IMR-90 (cell line): ENCODE data around the gene COL5A1. TPM values are rescaled to one million over a fixed set of nuclear protein-coding genes. Genes with fewer than 3 reads are reported as not detected.
A peak's percentile ranks its signal among the peaks of the same experiment; 100 is the strongest.

Experiments
- ATAC-seq: fragments of 200-7000 bp; cut with Tn5 transposase; 2 replicates; pipeline ENCODE4 v1.9.1; 2020; ENCODE audit warnings: low read depth, mild to moderate bottlenecking, moderate library complexity
- BruUV-seq: library from RNA; stranded (reverse); fragments of 400-500 nt; replicated peaks from 2 replicates; lab custom pipeline; 2021; lab: Mats Ljungman, UMichigan
- CTCF ChIA-PET: fragments of 300-600 bp; formaldehyde crosslinking; extraction: SDS; loops from one replicate; lab custom pipeline; 2021; ENCODE audit warnings: antibody characterized with exemption; lab: Yijun Ruan, JAX
- POLR2A ChIA-PET: fragments of 300-600 bp; sonication (Branson Sonifier 250); formaldehyde crosslinking; loops from one replicate; lab custom pipeline; 2022; ENCODE audit warnings: antibody characterized with exemption; ENCODE audit not compliant: unreplicated experiment; lab: Charles Lee
- DNase-seq: peaks from one replicate; pipeline ENCODE4 v3.0.0; 2013
- H2AFZ ChIP-seq: replicated peaks from 2 replicates; pipeline ENCODE3; 2013; ENCODE audit warnings: low read length, mild to moderate bottlenecking; ENCODE audit not compliant: poor library complexity
- H2AK5ac ChIP-seq: 2 replicates; pipeline ENCODE4 v1.6.1; 2013; ENCODE audit warnings: low read depth, low read length, inconsistent platforms
- H2AK9ac ChIP-seq: replicated peaks from 2 replicates; pipeline ENCODE3; 2013; ENCODE audit warnings: mild to moderate bottlenecking, low read depth, low read length, moderate library complexity; ENCODE audit not compliant: poor library complexity
- H2BK120ac ChIP-seq: 2 replicates; pipeline ENCODE4 v1.6.1; 2013; ENCODE audit warnings: low read depth, low read length, inconsistent platforms
- H2BK15ac ChIP-seq: 3 replicates; pipeline ENCODE4 v1.6.1; 2013; ENCODE audit warnings: low read depth, low read length, inconsistent platforms
- H2BK20ac ChIP-seq: 2 replicates; pipeline ENCODE4 v1.6.1; 2013; ENCODE audit warnings: low read depth, mild to moderate bottlenecking, inconsistent platforms, low read length, moderate library complexity
- H2BK5ac ChIP-seq: 2 replicates; pipeline ENCODE4 v1.6.1; 2013; ENCODE audit warnings: mild to moderate bottlenecking, low read depth, low read length, inconsistent platforms; ENCODE audit not compliant: poor library complexity, severe bottlenecking
- H3K14ac ChIP-seq: replicated peaks from 2 replicates; pipeline ENCODE4 v1.6.1; 2013; ENCODE audit warnings: low read depth, low read length, inconsistent platforms
- H3K18ac ChIP-seq: 2 replicates; pipeline ENCODE4 v1.6.1; 2013; ENCODE audit warnings: low read depth, low read length, control low read depth
- H3K23ac ChIP-seq: 2 replicates; pipeline ENCODE4 v1.6.1; 2013; ENCODE audit warnings: low read depth, low read length, inconsistent platforms
- H3K27ac ChIP-seq: 2 replicates; pipeline ENCODE4 v1.5.1; 2013; ENCODE audit warnings: mild to moderate bottlenecking, control low read depth, low read length; ENCODE audit not compliant: insufficient read depth
- H3K27me3 ChIP-seq: 2 replicates; pipeline ENCODE4 v1.6.1; 2013; ENCODE audit warnings: low read length; ENCODE audit not compliant: control insufficient read depth, insufficient read depth
- H3K36me3 ChIP-seq: 2 replicates; pipeline ENCODE4 v1.6.1; 2013; ENCODE audit warnings: low read length, mixed read lengths; ENCODE audit not compliant: control insufficient read depth, insufficient read depth
- H3K4ac ChIP-seq: 2 replicates; pipeline ENCODE4 v1.6.1; 2013; ENCODE audit warnings: low read depth, low read length, inconsistent platforms
- H3K4me1 ChIP-seq: 2 replicates; pipeline ENCODE4 v1.6.1; 2013; ENCODE audit warnings: low read length, mixed read lengths; ENCODE audit not compliant: control insufficient read depth, insufficient read depth
- H3K4me2 ChIP-seq: 2 replicates; pipeline ENCODE4 v1.6.1; 2013; ENCODE audit warnings: low read depth, mild to moderate bottlenecking, control low read depth, low read length, moderate library complexity
- H3K4me3 ChIP-seq: 2 replicates; pipeline ENCODE4 v1.5.1; 2013; ENCODE audit warnings: low read depth, mild to moderate bottlenecking, control low read depth, low read length, moderate library complexity; ENCODE audit not compliant: insufficient read depth
- H3K56ac ChIP-seq: 2 replicates; pipeline ENCODE4 v1.6.1; 2013; ENCODE audit warnings: low read length, inconsistent platforms; ENCODE audit not compliant: insufficient read depth; ENCODE audit errors: extremely low read depth
- H3K79me1 ChIP-seq, 2 experiments: 2 replicates each; pipeline ENCODE4 v1.6.1; 2013; ENCODE audit warnings: low read length in 2 of 2, inconsistent platforms in 1 of 2, low read depth in 1 of 2
- H3K9ac ChIP-seq: 2 replicates; pipeline ENCODE4 v1.6.1; 2013; ENCODE audit warnings: low read depth, low read length, control low read depth
- H3K9me1 ChIP-seq: 2 replicates; pipeline ENCODE4 v1.6.1; 2013; ENCODE audit warnings: low read length, inconsistent platforms; ENCODE audit not compliant: insufficient read depth
- H3K9me3 ChIP-seq: 2 replicates; pipeline ENCODE4 v1.6.1; 2013; ENCODE audit warnings: low read length; ENCODE audit not compliant: control insufficient read depth, insufficient read depth
- H4K20me1 ChIP-seq: 2 replicates; pipeline ENCODE4 v1.6.1; 2013; ENCODE audit warnings: low read length, inconsistent platforms; ENCODE audit not compliant: insufficient read depth
- H4K5ac ChIP-seq: 2 replicates; pipeline ENCODE4 v1.6.1; 2013; ENCODE audit warnings: mild to moderate bottlenecking, low read depth, low read length, control low read depth
- H4K8ac ChIP-seq, 2 experiments: 2 replicates each; pipeline ENCODE4 v1.6.1; 2013; ENCODE audit warnings: low read depth in 2 of 2, low read length in 2 of 2, control low read depth in 1 of 2, inconsistent platforms in 1 of 2
- H4K91ac ChIP-seq: 2 replicates; pipeline ENCODE4 v1.6.1; 2013; ENCODE audit warnings: low read depth, low read length, inconsistent platforms; ENCODE audit not compliant: insufficient read depth
- CEBPB ChIP-seq: IDR thresholded peaks from 2 replicates; pipeline ENCODE4 v1.6.1; 2012; ENCODE audit warnings: low read depth, low read length, improper control_type of control experiment
- CTCF ChIP-seq: conservative IDR thresholded peaks from 2 replicates; pipeline ENCODE4 v1.5.1; 2012; ENCODE audit warnings: mild to moderate bottlenecking, low read depth, low read length, improper control_type of control experiment
- ELK1 ChIP-seq: fragments of 150-350 bp; IDR thresholded peaks from 2 replicates; pipeline ENCODE4 v1.6.1; 2016; ENCODE audit warnings: low read depth, mild to moderate bottlenecking, low read length, moderate library complexity, borderline replicate concordance
- FOS ChIP-seq: fragments of 150-350 bp; IDR thresholded peaks from 2 replicates; pipeline ENCODE4 v1.6.1; 2016; ENCODE audit warnings: low read depth, low read length
- MAFK ChIP-seq: IDR thresholded peaks from 2 replicates; pipeline ENCODE4 v1.6.1; 2012; ENCODE audit warnings: low read depth, low read length, improper control_type of control experiment
- MAZ ChIP-seq: IDR thresholded peaks from 2 replicates; pipeline ENCODE4 v1.6.1; 2012; ENCODE audit warnings: low read depth, mild to moderate bottlenecking, low read length, improper control_type of control experiment, moderate library complexity, borderline replicate concordance
- MXI1 ChIP-seq: IDR thresholded peaks from 2 replicates; pipeline ENCODE4 v1.6.1; 2012; ENCODE audit warnings: low read depth, mild to moderate bottlenecking, low read length, moderate library complexity, borderline replicate concordance
- NFE2L2 ChIP-seq: fragments of 150-350 bp; IDR thresholded peaks from 2 replicates; pipeline ENCODE4 v1.6.1; 2016; ENCODE audit warnings: low read depth, mild to moderate bottlenecking, low read length
- POLR2A ChIP-seq: IDR thresholded peaks from 2 replicates; pipeline ENCODE4 v1.6.1; 2012; ENCODE audit warnings: mild to moderate bottlenecking, low read depth, low read length
- RAD21 ChIP-seq: IDR thresholded peaks from 2 replicates; pipeline ENCODE4 v1.6.1; 2012; ENCODE audit warnings: low read length, improper control_type of control experiment
- RCOR1 ChIP-seq: IDR thresholded peaks from 2 replicates; pipeline ENCODE4 v1.6.1; 2012; ENCODE audit warnings: mild to moderate bottlenecking, low read length, improper control_type of control experiment; ENCODE audit not compliant: insufficient replicate concordance
- RFX5 ChIP-seq: IDR thresholded peaks from 2 replicates; pipeline ENCODE4 v1.8.0; 2012; ENCODE audit warnings: low read depth, mild to moderate bottlenecking, low read length, moderate library complexity
- SMC3 ChIP-seq: fragments of 150-350 bp; IDR thresholded peaks from 2 replicates; pipeline ENCODE4 v1.6.1; 2016; ENCODE audit warnings: low read depth, mild to moderate bottlenecking, antibody characterized with exemption, low read length, moderate library complexity
- WGBS, 2 experiments: methylation state at CpG; one replicate each; pipeline versions ENCODE4 v1.1.5 to v1.1.7; 2013; ENCODE audit warnings: missing lambda C conversion rate in 2 of 2; ENCODE audit not compliant: insufficient read length in 1 of 2; ENCODE audit errors: extremely low coverage in 2 of 2; 5-methylcytosine and 5-hydroxymethylcytosine counted together
- dilution Hi-C: fragments of 300-500 bp; cut with HindIII; formaldehyde crosslinking; loops from one replicate; pipeline ENCODE4 v1.14.3; 2018; ENCODE audit warnings: low sequenced_read_pairs; ENCODE audit not compliant: unreplicated experiment
- in situ Hi-C: fragments of 300-500 bp; cut with MboI; formaldehyde crosslinking; loops from 3 replicates; pipeline ENCODE4 v1.14.3; 2019; ENCODE audit warnings: low sequenced_read_pairs, inconsistent platforms, mixed read lengths
- intact Hi-C: fragments of 100-400 bp; cut with micrococcal nuclease; formaldehyde crosslinking; loops from 2 replicates; pipeline ENCODE4 v1.10.0; 2022
- polyA plus RNA-seq, 3 experiments: library from polyadenylated mRNA; depleted of rRNA; stranded (reverse); fragments of >200 nt; gene quantifications; 2 replicates each; pipeline ENCODE4 v1.2.3, GENCODE V29; 2012; ENCODE audit warnings: low replicate concordance in 1 of 3
- total RNA-seq: library from RNA; depleted of rRNA; stranded (reverse); fragments of >200 nt; gene quantifications from 2 replicates; pipeline ENCODE4 v1.2.3, GENCODE V29; 2012
- TF ChIP-seq, protein P1 (sequence below): fragments of 150-350 bp; IDR thresholded peaks from 2 replicates; pipeline ENCODE4 v1.6.1; 2017; ENCODE audit warnings: mild to moderate bottlenecking, antibody characterized with exemption, low read length, low read depth

Gene COL5A1
- total and polyA plus RNA-seq, 2 of the 4 experiments (the other 2 are of a cell fraction) = 19.2 to 173 TPM

DNA sequence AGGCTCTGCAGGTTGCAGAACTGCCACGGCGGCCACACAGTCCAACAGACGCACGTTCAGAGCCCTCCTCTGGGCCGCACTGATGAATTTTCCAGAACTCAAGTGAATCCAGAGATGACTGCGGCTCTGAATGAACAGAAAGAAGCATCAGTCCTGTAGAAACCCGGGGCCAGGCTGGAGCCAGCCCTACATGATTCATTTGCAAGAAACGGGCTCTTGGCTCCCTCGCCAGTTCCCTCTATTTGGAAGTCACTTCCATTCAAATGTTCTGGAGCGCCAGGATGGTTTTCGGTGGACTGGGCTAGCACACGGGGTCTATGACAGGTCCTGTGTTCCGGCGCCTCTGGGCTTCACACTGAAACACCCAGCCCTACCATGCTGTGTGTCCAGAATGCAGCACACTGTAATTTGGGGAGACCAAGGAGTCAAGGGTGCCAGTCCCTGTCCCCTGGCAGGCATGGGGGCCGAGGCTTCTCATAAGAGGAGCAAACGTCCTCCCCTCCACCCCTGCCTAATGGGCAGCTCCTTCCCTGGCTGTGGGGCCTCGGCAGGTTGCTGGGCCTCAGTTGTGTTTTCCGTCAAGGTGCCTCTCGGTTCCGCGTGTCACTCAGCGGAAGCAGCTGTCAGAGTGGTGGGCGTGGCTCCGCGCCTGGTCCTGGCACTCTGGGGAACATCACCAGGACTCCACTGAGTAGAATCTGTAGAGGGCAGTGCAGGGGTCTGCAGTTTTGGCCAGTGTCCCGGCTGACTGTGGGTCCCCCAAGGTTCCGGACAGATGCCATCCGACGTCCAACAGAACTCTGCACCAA is 18.1 kb upstream of the COL5A1 start:
- no peak overlapping the region for H3K18ac ChIP-seq
- H2BK5ac ChIP-seq = no peak overlapping the region
- H2BK120ac ChIP-seq = peak overlapping the region; percentile 73
- DNase-seq = no peak
- H3K14ac ChIP-seq = no peak overlapping the region
- no TSS peak for BruUV-seq
- peak overlapping the region in 1 of 2 experiments; percentile 1; a peak in 1 of 4 replicates for H4K8ac ChIP-seq
- no peak overlapping the region for H3K9ac ChIP-seq
- H3K36me3 ChIP-seq = no peaks in the 10 kb centered on the region
- POLR2A ChIA-PET = no interaction called here
- 83% methylated on average over 14 of the region's 29 CpGs; no CpG with 5 or more reads in 1 of the 2 experiments for WGBS, 2 experiments
- in situ Hi-C loops = no loop called here
- H3K4me3 ChIP-seq = no peak overlapping the region
- H3K4me1 ChIP-seq = peaks cover 27% of the 10 kb centered on the region
- no peaks in the 10 kb centered on the region; the same call in 1 of the 2 replicates for H3K27me3 ChIP-seq
- peaks cover 0 to 11% of the 10 kb centered on the region in 2 experiments; a peak in 1 of 4 replicates for H3K79me1 ChIP-seq
- no peak overlapping the region; the same call in 1 of the 2 replicates for H3K4ac ChIP-seq
- no peaks in the 10 kb centered on the region for H4K20me1 ChIP-seq
- peak overlapping the region; percentile 83 for H2AK5ac ChIP-seq
- no peaks in the 10 kb centered on the region for H3K9me3 ChIP-seq
- no peak overlapping the region for H2AFZ ChIP-seq
- intact Hi-C loops = loop anchor here (2.0 kb wide), 1 partner anchor 21 kb away; no protein-coding TSS in a partner anchor
- CTCF ChIA-PET = interaction anchor here (0.7 to 0.8 kb wide), 2 partner anchors 17 to 38 kb away, joined by 3 to 4 read pairs; no protein-coding TSS in a partner anchor
- peaks cover 21% of the 10 kb centered on the region for H3K9me1 ChIP-seq
- dilution Hi-C loops = no loop called here
- no peak overlapping the region for H4K5ac ChIP-seq
- H2AK9ac ChIP-seq = peak overlapping the region; percentile 66
- no peak overlapping the region for H3K23ac ChIP-seq
- H2BK20ac ChIP-seq = 0 out of 2 replicates have a peak overlapping the region, but pooled peaks have one; percentile 90
- ATAC-seq = no peak
- peak overlapping the region; percentile 62; the same call in 2 of the 3 replicates for H2BK15ac ChIP-seq
- no peak overlapping the region for H3K4me2 ChIP-seq
- H3K56ac ChIP-seq = no peak overlapping the region
- H4K91ac ChIP-seq = 0 out of 2 replicates have a peak overlapping the region, but pooled peaks have one; percentile 24
- H3K27ac ChIP-seq = no peak overlapping the region
- TF ChIP-seq MXI1 (no peak), CTCF (no peak), CEBPB (no peak), MAZ (no peak), RCOR1 (no peak), MAFK (no peak), ELK1 (no peak), SMC3 (no peak), RAD21 (no peak), POLR2A (no peak), FOS (no peak), RFX5 (no peak), NFE2L2 (no peak)
- TF ChIP-seq, protein P1, sequence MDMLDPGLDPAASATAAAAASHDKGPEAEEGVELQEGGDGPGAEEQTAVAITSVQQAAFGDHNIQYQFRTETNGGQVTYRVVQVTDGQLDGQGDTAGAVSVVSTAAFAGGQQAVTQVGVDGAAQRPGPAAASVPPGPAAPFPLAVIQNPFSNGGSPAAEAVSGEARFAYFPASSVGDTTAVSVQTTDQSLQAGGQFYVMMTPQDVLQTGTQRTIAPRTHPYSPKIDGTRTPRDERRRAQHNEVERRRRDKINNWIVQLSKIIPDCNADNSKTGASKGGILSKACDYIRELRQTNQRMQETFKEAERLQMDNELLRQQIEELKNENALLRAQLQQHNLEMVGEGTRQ = no peak
